ENCODE measurements around the gene SRRM4. TPM values are rescaled to one million over a fixed set of nuclear protein-coding genes. Genes with fewer than 3 reads are reported as not detected.

SRRM4 gene
- polyA plus RNA-seq, 1 donor from 2014 or later = 9.9 TPM

- TF ChIP-seq SMC3 (conservative IDR thresholded peaks at IDR 0.05; ENCODE audit: poor library complexity) = no peak
- TF ChIP-seq MXI1 (conservative IDR thresholded peaks at IDR 0.05; ENCODE audit: poor library complexity, severe bottlenecking) = no peak
- TF ChIP-seq EP300 (conservative IDR thresholded peaks at IDR 0.05; ENCODE audit: poor library complexity, severe bottlenecking) = no peak
- no peak for TF ChIP-seq REST (IDR thresholded peaks at IDR 0.05; ENCODE audit: borderline replicate concordance)
- TF ChIP-seq RAD21 (conservative IDR thresholded peaks at IDR 0.05) = no peak
- TF ChIP-seq TAF1 (IDR thresholded peaks at IDR 0.05; ENCODE audit: low read depth) = no peak
- TF ChIP-seq POLR2AphosphoS5 (IDR thresholded peaks at IDR 0.05) = no peak
- no peak for TF ChIP-seq EZH2 (IDR thresholded peaks at IDR 0.05; ENCODE audit: borderline replicate concordance, insufficient read depth, low read length, poor library complexity, severe bottlenecking)
- no peak for TF ChIP-seq CTCF (IDR thresholded peaks at IDR 0.05; ENCODE audit: poor library complexity, severe bottlenecking)
- H3K4me3 ChIP-seq (ENCODE audit: low read length) = no peak overlapping the region
- H3K36me3 ChIP-seq (ENCODE audit: insufficient read depth, low read length) = peaks cover 19% of the 10 kb centered on the region
- H3K4me2 ChIP-seq (ENCODE audit: low read length) = no peak overlapping the region
- H3K9me2 ChIP-seq (ENCODE audit: insufficient read depth, low read length) = no peaks in the 10 kb centered on the region
- H3K9ac ChIP-seq (ENCODE audit: low read length) = no peak overlapping the region
- H3K27me3 ChIP-seq (ENCODE audit: insufficient read depth, low read depth, low read length) = no peaks in the 10 kb centered on the region
- H4K20me1 ChIP-seq (ENCODE audit: insufficient read depth) = no peaks in the 10 kb centered on the region
- H3K27ac ChIP-seq (ENCODE audit: low read length) = no peak overlapping the region
- H3K9me3 ChIP-seq (ENCODE audit: low read length) = peaks cover 11% of the 10 kb centered on the region
- H3F3A ChIP-seq (ENCODE audit: insufficient read depth, low read length, poor library complexity, severe bottlenecking) = no peaks in the 10 kb centered on the region
- no peak overlapping the region for H2AFZ ChIP-seq (ENCODE audit: low read depth, low read length)
- no peaks in the 10 kb centered on the region for H3K79me2 ChIP-seq (replicated peaks; ENCODE audit: insufficient read depth, low read length)
Measured at GRCh38 chr12:119129827-119130434, 148.6 kb downstream of the SRRM4 start.

- Histone ChIP-seq H3K27ac (ENCODE audit: low read length) (no peak overlapping the region), H3K27me3 (ENCODE audit: insufficient read depth, low read depth, low read length) (no peaks in the 10 kb centered on the region), H4K20me1 (ENCODE audit: insufficient read depth) (no peaks in the 10 kb centered on the region), H3K9me2 (ENCODE audit: insufficient read depth, low read length) (no peaks in the 10 kb centered on the region), H2AFZ (ENCODE audit: low read depth, low read length) (no peak overlapping the region), H3K4me3 (ENCODE audit: low read length) (no peak overlapping the region), H3F3A (ENCODE audit: insufficient read depth, low read length, poor library complexity, severe bottlenecking) (no peaks in the 10 kb centered on the region), H3K9ac (ENCODE audit: low read length) (no peak overlapping the region), H3K9me3 (ENCODE audit: low read length) (peaks cover 11% of the 10 kb centered on the region), H3K79me2 (replicated peaks; ENCODE audit: insufficient read depth, low read length) (no peaks in the 10 kb centered on the region), H3K4me2 (ENCODE audit: low read length) (no peak overlapping the region), H3K36me3 (ENCODE audit: insufficient read depth, low read length) (peaks cover 19% of the 10 kb centered on the region)
- no peak for TF ChIP-seq CTCF (IDR thresholded peaks at IDR 0.05; ENCODE audit: poor library complexity, severe bottlenecking)
- TF ChIP-seq RAD21 (conservative IDR thresholded peaks at IDR 0.05) = no peak
- no peak for TF ChIP-seq EZH2 (IDR thresholded peaks at IDR 0.05; ENCODE audit: borderline replicate concordance, insufficient read depth, low read length, poor library complexity, severe bottlenecking)
Measured at GRCh38 chr12:119130523-119130922, 149.2 kb downstream of the SRRM4 start.
